ENCODE results near the gene A4GALT. TPM values are rescaled to one million over a fixed set of nuclear protein-coding genes. Genes with fewer than 3 reads are reported as not detected.
A peak's percentile ranks its signal among the peaks of the same experiment; 100 is the strongest.

A4GALT gene, protein sequence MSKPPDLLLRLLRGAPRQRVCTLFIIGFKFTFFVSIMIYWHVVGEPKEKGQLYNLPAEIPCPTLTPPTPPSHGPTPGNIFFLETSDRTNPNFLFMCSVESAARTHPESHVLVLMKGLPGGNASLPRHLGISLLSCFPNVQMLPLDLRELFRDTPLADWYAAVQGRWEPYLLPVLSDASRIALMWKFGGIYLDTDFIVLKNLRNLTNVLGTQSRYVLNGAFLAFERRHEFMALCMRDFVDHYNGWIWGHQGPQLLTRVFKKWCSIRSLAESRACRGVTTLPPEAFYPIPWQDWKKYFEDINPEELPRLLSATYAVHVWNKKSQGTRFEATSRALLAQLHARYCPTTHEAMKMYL
- 4.0 TPM for polyA plus RNA-seq (2012; ENCODE audit: missing spikeins)

DNA sequence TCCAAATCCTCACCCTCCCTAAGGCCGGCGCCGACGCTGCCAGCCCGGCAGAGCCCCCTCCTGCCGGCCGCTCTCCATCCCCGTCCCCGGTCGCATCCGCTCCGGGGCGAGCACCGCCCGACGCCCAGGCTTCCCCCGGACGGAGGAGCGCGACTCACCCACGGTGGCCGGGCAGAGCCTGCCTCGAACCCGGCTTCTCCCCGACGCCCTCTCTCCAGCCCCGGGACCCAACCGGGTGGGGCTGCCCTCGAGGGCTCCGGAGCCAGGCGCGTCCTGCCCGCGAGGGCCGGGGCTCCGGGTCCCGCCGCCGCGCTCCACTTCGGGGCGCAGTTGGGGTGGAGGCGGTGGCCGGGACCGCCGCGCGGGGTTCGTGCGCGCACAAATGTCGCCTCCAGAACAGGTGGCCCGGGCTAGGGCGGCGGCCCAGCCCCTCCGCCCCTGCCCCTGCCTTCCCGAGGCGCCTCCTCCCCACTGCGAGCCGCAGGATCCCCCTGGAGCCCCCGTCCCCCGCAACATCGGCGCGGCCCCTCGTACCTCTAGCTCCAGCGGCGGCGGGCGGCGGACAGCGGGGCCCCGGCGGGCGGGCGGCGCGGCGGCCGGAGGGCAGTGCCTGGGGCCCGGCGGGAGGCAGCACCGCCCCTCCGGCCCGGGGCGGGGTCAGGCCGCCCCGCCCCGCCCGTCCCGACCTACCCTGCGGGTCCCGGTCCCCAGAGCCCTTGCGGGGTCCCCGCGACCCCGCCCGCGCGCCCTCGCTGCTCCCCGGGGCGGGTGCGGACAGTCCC, at the start of gene A4GALT:
Gene A4GALT, minus strand, starts transcription at position 608 of the 782 bp plus-strand sequence. CDS start 26,919 bp downstream, outside the sequence.
- DNase-seq (ENCODE audit: insufficient read length), result no peak
- TF ChIP-seq POLR2A (IDR thresholded peaks at IDR 0.05; ENCODE audit: low read depth, low read length), result no peak
- no peak for TF ChIP-seq POLR2AphosphoS5 (IDR thresholded peaks at IDR 0.05; ENCODE audit: low read depth, low read length)
- no peak for TF ChIP-seq TAF1 (IDR thresholded peaks at IDR 0.05; ENCODE audit: borderline replicate concordance, low read depth, low read length)
- FAIRE-seq, result no peak

DNA sequence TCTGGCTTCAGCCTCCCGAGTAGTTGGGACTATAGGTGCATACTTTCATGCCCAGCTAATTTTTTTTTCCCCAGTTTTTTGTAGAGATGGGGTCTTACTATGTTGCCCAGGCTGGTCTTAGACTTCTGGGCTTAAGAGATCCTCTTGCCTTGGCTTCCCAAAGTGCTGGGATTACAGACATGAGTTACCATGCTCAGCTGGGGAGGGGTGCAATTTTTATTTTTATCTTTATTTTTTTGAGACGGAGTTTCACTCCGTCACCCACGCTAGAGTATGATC, 49.7 kb upstream of the A4GALT start:
- DNase-seq (ENCODE audit: insufficient read length) (no peak), FAIRE-seq (no peak)
- TF ChIP-seq POLR2A (IDR thresholded peaks at IDR 0.05; ENCODE audit: low read depth, low read length), result no peak
- no peak for TF ChIP-seq POLR2AphosphoS5 (IDR thresholded peaks at IDR 0.05; ENCODE audit: low read depth, low read length)
- no peak for TF ChIP-seq TAF1 (IDR thresholded peaks at IDR 0.05; ENCODE audit: borderline replicate concordance, low read depth, low read length)

DNA sequence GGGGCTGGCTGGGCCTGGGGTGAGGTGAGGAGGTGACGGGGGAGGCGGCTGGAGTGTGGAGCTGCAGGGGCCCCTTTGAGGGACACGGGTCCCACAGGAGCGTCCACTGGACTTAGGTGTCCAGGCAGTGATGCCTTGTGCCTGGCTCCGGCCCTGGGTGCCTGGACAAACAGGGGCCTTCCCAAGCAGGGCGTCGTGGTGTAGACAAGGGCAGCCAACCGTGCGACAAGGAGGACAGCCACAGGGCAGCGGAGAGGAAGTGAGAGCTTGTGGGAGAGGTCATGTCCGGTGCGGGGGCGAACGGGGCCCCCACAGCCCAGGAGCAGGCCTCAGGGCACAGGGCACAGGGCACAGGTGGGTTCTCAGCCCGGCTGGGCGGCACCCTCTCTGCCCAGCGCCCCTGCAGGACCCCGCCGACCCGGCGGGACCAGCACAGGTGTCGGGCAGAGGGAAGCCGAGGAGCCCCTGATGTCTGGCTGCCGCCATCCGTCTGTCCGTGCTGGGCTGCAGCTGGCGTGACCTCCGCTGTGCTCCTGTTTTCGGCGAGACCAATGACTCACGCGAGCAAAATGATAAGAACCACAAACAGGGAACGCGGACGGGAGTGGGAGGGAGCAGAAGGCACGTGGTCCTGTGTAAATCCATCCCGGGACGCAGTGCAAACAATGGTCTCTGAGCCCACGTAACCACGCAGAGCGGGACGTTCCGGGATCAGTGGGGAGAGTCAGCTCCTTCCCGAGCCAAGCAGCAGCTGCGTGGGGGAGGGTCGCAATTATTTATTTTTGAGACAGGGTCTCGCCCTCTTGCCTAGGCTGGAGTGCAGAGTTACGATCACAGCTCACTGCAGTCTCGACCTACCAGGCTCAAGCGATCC, 49.1 kb upstream of the A4GALT start:
- DNase-seq (ENCODE audit: insufficient read length) (peak; percentile 80), FAIRE-seq (peak; percentile 97)
- TF ChIP-seq POLR2AphosphoS5 (IDR thresholded peaks at IDR 0.05; ENCODE audit: low read depth, low read length) (no peak; the same call in 1 of the 2 replicates), TAF1 (IDR thresholded peaks at IDR 0.05; ENCODE audit: borderline replicate concordance, low read depth, low read length) (0 out of 2 replicates have a peak, but pooled peaks have one; percentile 10)

DNA sequence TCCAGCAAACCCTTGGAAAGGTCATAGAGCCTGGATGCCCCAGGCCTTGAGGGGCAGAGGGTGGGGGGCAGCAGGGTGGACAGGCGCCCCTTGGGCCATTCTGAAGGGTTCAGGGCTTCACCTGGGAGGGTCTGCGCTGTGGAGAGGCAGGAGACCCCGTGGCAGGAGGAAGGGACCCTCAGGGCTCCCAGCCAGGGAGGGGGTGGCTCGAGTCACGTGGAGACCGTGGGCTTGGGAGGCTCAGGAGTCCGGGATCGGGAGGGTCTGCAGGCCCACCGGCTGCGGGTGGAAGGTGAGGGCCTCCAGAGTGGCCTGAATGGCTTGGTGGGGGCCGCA, 48.5 kb upstream of the A4GALT start:
- TF ChIP-seq POLR2AphosphoS5 (IDR thresholded peaks at IDR 0.05; ENCODE audit: low read depth, low read length) (no peak), POLR2A (IDR thresholded peaks at IDR 0.05; ENCODE audit: low read depth, low read length) (no peak), TAF1 (IDR thresholded peaks at IDR 0.05; ENCODE audit: borderline replicate concordance, low read depth, low read length) (no peak)
- DNase-seq (ENCODE audit: insufficient read length) (no peak), FAIRE-seq (no peak)

GRCh38 chr22:42768385-42769035, 47.8 kb upstream of the A4GALT start:
- peak; percentile 5 for FAIRE-seq
- no peak for DNase-seq (ENCODE audit: insufficient read length)
- TF ChIP-seq POLR2AphosphoS5 (IDR thresholded peaks at IDR 0.05; ENCODE audit: low read depth, low read length) (no peak), POLR2A (IDR thresholded peaks at IDR 0.05; ENCODE audit: low read depth, low read length) (no peak), TAF1 (IDR thresholded peaks at IDR 0.05; ENCODE audit: borderline replicate concordance, low read depth, low read length) (no peak)

DNA sequence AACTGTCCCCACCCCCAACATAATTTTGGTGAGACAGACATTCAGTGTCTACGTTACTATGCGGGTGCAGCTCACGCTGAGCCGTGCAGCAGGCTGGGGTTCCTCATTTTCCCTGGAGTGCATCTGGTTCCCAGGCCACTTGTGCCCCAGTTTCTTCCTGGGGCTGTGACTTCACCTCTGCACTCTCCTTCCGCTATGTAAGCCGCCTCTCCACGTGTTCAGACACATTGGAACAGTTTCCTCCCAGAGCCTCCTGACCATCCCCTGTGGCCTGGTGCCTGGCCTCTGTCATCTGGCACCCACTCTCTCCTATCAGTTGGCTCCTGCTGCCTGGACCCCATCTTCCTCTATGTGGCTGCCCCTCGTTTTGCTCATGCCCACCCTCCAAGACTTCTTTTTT, 46.2 kb upstream of the A4GALT start:
- DNase-seq (ENCODE audit: insufficient read length) (no peak), FAIRE-seq (no peak)
- TF ChIP-seq TAF1 (IDR thresholded peaks at IDR 0.05; ENCODE audit: borderline replicate concordance, low read depth, low read length) (no peak), POLR2A (IDR thresholded peaks at IDR 0.05; ENCODE audit: low read depth, low read length) (no peak), POLR2AphosphoS5 (IDR thresholded peaks at IDR 0.05; ENCODE audit: low read depth, low read length) (no peak)

- FAIRE-seq, result peak; percentile 66
- DNase-seq (ENCODE audit: insufficient read length), result no peak
- TF ChIP-seq TAF1 (IDR thresholded peaks at IDR 0.05; ENCODE audit: borderline replicate concordance, low read depth, low read length) (no peak), POLR2AphosphoS5 (IDR thresholded peaks at IDR 0.05; ENCODE audit: low read depth, low read length) (no peak), POLR2A (IDR thresholded peaks at IDR 0.05; ENCODE audit: low read depth, low read length) (no peak)
Observed at GRCh38 chr22:42764895-42765363, 44.3 kb upstream of the A4GALT start.

GRCh38 chr22:42763965-42764480, 43.4 kb upstream of the A4GALT start:
- peak; percentile 21 for FAIRE-seq
- DNase-seq (ENCODE audit: insufficient read length), result no peak
- TF ChIP-seq TAF1 (IDR thresholded peaks at IDR 0.05; ENCODE audit: borderline replicate concordance, low read depth, low read length) (no peak), POLR2A (IDR thresholded peaks at IDR 0.05; ENCODE audit: low read depth, low read length) (no peak), POLR2AphosphoS5 (IDR thresholded peaks at IDR 0.05; ENCODE audit: low read depth, low read length) (no peak)

DNA sequence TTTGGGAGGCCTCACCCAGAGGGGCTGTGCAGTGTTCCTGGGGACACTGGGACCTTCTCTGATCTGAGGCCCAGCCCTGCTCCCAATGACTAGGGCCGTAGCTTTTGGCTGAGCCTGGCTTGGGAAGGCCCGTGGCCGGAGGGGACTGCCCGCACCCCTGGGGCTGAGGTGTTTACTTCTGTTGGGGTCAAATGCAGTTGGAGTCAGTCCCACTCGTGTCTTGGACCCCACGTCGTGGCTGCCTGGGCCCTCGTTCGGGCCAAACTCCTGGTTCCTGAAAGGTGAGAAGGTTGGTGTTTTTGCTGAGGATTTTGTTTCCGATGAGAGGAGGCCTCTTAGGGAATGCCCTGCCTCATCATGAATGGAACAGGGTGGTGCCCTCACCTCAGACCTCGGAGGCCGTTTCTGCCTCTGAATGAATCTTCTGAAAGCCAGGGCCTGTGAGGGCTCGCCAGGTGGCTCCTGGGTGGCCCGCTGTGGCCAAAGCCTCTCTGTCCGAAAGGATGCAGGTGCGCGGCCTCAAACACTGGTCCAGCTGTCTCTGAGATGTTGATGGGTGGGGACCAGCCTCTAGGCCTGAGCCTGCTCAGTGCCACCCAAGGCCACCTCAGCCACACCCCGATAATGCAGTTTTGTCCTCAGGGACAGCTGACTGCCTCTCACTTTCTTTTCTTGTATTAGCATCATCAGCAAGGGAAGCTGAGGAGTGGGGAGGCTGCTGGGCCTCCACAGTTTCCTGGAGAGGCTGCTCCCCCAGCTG, 40.3 kb upstream of the A4GALT start:
- FAIRE-seq, result peak; percentile 87
- no peak for DNase-seq (ENCODE audit: insufficient read length)
- TF ChIP-seq POLR2AphosphoS5 (IDR thresholded peaks at IDR 0.05; ENCODE audit: low read depth, low read length), result no peak
- no peak for TF ChIP-seq POLR2A (IDR thresholded peaks at IDR 0.05; ENCODE audit: low read depth, low read length)
- no peak for TF ChIP-seq TAF1 (IDR thresholded peaks at IDR 0.05; ENCODE audit: borderline replicate concordance, low read depth, low read length)

Data from GM12892 (cell line).